Transverse colon (tissue), 4 donors: ENCODE measurements around the gene PDE4D. TPM values are rescaled to one million over a fixed set of nuclear protein-coding genes. Genes with fewer than 3 reads are reported as not detected.

ENCODE experiments used
- DNase-seq: peaks from one replicate; pipeline ENCODE4 v3.0.0-alpha.2; 2019
- H3K27ac ChIP-seq, 4 donors: fragments of 200-600 bp; sonication (generic); 2 replicates each; pipeline ENCODE4 v1.5.1; 2016 to 2018; ENCODE audit warnings: inconsistent platforms in 4 of 4
- H3K27me3 ChIP-seq: fragments of 200-600 bp; sonication (generic); 2 replicates; pipeline ENCODE4 v1.5.1; 2017; ENCODE audit warnings: inconsistent platforms
- H3K36me3 ChIP-seq, 4 donors: fragments of 200-600 bp; sonication (generic); 2 replicates each; pipeline ENCODE4 v1.5.1; 2017 to 2019; ENCODE audit warnings: inconsistent platforms in 4 of 4
- H3K4me1 ChIP-seq, 4 donors: fragments of 200-600 bp; sonication (generic); 2 replicates each; pipeline ENCODE4 v1.5.1; 2017 to 2020; ENCODE audit warnings: inconsistent platforms in 4 of 4
- H3K4me3 ChIP-seq, 4 donors: fragments of 200-600 bp; sonication (generic); 1 replicate in 1 of 4; 2 replicates in 3 of 4; pipeline versions ENCODE4 v1.5.1 to v1.6.1; 2017 to 2019; ENCODE audit warnings: inconsistent platforms in 4 of 4
- H3K9me3 ChIP-seq, 2 donors: fragments of 200-600 bp; sonication (generic); 2 replicates each; pipeline ENCODE4 v1.5.1; 2017 to 2019; ENCODE audit warnings: inconsistent platforms in 2 of 2
- CTCF ChIP-seq, 5 experiments: fragments of 200-600 bp in 3 of 5; fragments of 450-650 bp in 2 of 5; sonication (generic) in 3 of 5; IDR thresholded peaks; 1 replicate in 2 of 5; 2 replicates in 3 of 5; pipeline ENCODE4 v1.5.1; 2016 to 2017; ENCODE audit warnings: antibody characterized with exemption in 5 of 5, inconsistent platforms in 3 of 5, mild to moderate bottlenecking in 2 of 5, moderate library complexity in 1 of 5
- EP300 ChIP-seq: sonication (generic); formaldehyde crosslinking; IDR thresholded peaks from one replicate; pipeline ENCODE4 v1.6.1; 2017; ENCODE audit warnings: antibody characterized with exemption, low read depth
- POLR2A ChIP-seq: fragments of 450-650 bp; IDR thresholded peaks from one replicate; pipeline ENCODE4 v1.6.1; 2016; ENCODE audit warnings: antibody characterized with exemption, mild to moderate bottlenecking, moderate library complexity
- POLR2AphosphoS5 ChIP-seq, 3 donors: sonication (generic); formaldehyde crosslinking; IDR thresholded peaks; one replicate each; pipeline ENCODE4 v1.6.1; 2016; ENCODE audit warnings: antibody characterized with exemption in 3 of 3
- WGBS, 2 donors: methylation state at CpG; one replicate each; pipeline ENCODE4 v1.1.5; 2018; ENCODE audit warnings: low coverage in 1 of 2; 5-methylcytosine and 5-hydroxymethylcytosine counted together
- in situ Hi-C, 4 donors: fragments of 200-750 bp; cut with MboI; loops; one replicate each; pipeline versions ENCODE4 v1.15.0 to v1.15.1; 2017; ENCODE audit warnings: low sequenced_read_pairs in 3 of 4, low pct_ligation_motif_present in 1 of 4, low pct_unique_long_range_greater_than_20kb in 1 of 4
- intact Hi-C: fragments of 100-400 bp; cut with DNase I; formaldehyde crosslinking; loops from one replicate; pipeline ENCODE4 v1.15.1; 2023; ENCODE audit warnings: low total_unique reads
- total RNA-seq, 4 donors: library from RNA; depleted of rRNA; stranded (reverse); fragments of >200 nt; gene quantifications; one replicate each; pipeline ENCODE4 v1.1.0, GENCODE V29; 2016

The PDE4D gene
- total RNA-seq, 4 donors from 2014 or later: 47.0 to 302 (median 73.6) TPM

- TF ChIP-seq POLR2A: no peak
- no peak for TF ChIP-seq CTCF (IDR thresholded peaks at IDR 0.05)
- TF ChIP-seq POLR2AphosphoS5 (IDR thresholded peaks at IDR 0.05): no peak
- no peak for TF ChIP-seq EP300
- Histone ChIP-seq H3K36me3 (no peaks in the 10 kb centered on the region), H3K27me3 (no peaks in the 10 kb centered on the region), H3K4me1 (peaks cover 0 to 21% (median 2%) of the 10 kb centered on the region in 4 donors), H3K27ac (no peak overlapping the region), H3K9me3 (no peaks in the 10 kb centered on the region), H3K4me3 (no peak overlapping the region)
- DNase-seq: no peak
- in situ Hi-C loops (no loop called here), intact Hi-C loops (no loop called here)
These were observed 359.8 kb downstream of the PDE4D start for GRCh38 chr5:59533730-59534108.

- Histone ChIP-seq H3K9me3 (no peaks in the 10 kb centered on the region), H3K4me1 (peaks cover 0 to 15% (median 2%) of the 10 kb centered on the region in 4 donors), H3K36me3 (no peaks in the 10 kb centered on the region), H3K27me3 (no peaks in the 10 kb centered on the region), H3K4me3 (no peak overlapping the region), H3K27ac (no peak overlapping the region)
- intact Hi-C loops: no loop called here
- no peak for DNase-seq
- in situ Hi-C loops: no loop called here
- TF ChIP-seq EP300: no peak
- no peak for TF ChIP-seq POLR2A
- TF ChIP-seq POLR2AphosphoS5 (IDR thresholded peaks at IDR 0.05): no peak
- TF ChIP-seq CTCF (IDR thresholded peaks at IDR 0.05): no peak
- WGBS, 2 donors: 87 to 100% methylated on average over 1 of the region's 1 CpG
These were observed 360.4 kb downstream of the PDE4D start for GRCh38 chr5:59532979-59533729.

- no peaks in the 10 kb centered on the region for H3K9me3 ChIP-seq
- H3K27me3 ChIP-seq: no peaks in the 10 kb centered on the region
- H3K36me3 ChIP-seq: no peaks in the 10 kb centered on the region
- H3K4me1 ChIP-seq: peaks cover 0 to 31% (median 8%) of the 10 kb centered on the region in 4 donors
- DNase-seq: no peak
- intact Hi-C loops: no loop called here
- in situ Hi-C loops: no loop called here
- WGBS, 2 donors: 92 to 100% methylated on average over 1 of the region's 1 CpG
- H3K4me3 ChIP-seq: no peak overlapping the region
- H3K27ac ChIP-seq: no peak overlapping the region
- TF ChIP-seq POLR2A: no peak
- TF ChIP-seq EP300: no peak
- TF ChIP-seq POLR2AphosphoS5 (IDR thresholded peaks at IDR 0.05): no peak
- TF ChIP-seq CTCF (IDR thresholded peaks at IDR 0.05): no peak
These were observed 364.3 kb downstream of the PDE4D start for GRCh38 chr5:59529239-59529638.

- Histone ChIP-seq H3K36me3 (no peaks in the 10 kb centered on the region), H3K4me3 (no peak overlapping the region), H3K27me3 (no peaks in the 10 kb centered on the region), H3K9me3 (no peaks in the 10 kb centered on the region), H3K27ac (no peak overlapping the region), H3K4me1 (peaks cover 0 to 32% (median 8%) of the 10 kb centered on the region in 4 donors)
- intact Hi-C loops: no loop called here
- in situ Hi-C loops: no loop called here
- 63 to 71% methylated on average over 2 of the region's 2 CpGs for WGBS, 2 donors
- TF ChIP-seq POLR2A: no peak
- TF ChIP-seq POLR2AphosphoS5 (IDR thresholded peaks at IDR 0.05): no peak
- no peak for TF ChIP-seq EP300
- no peak for TF ChIP-seq CTCF (IDR thresholded peaks at IDR 0.05)
- no peak for DNase-seq
These were observed 365.2 kb downstream of the PDE4D start for GRCh38 chr5:59528202-59528862.
